HG02852 (cell line): ENCODE results near the gene ZKSCAN5.
"Not testable (repeated sequence)": the region's sequence is repeated elsewhere in the genome, so short reads cannot be mapped to it uniquely, and the experiment has no call there.

ENCODE experiments used
- ATAC-seq: cut with Tn5 transposase; IDR thresholded peaks from one replicate; pipeline ENCODE4 v1.9.1; 2021; ENCODE audit warnings: mild to moderate bottlenecking, moderate library complexity; ENCODE audit not compliant: unreplicated experiment

Gene ZKSCAN5

GRCh38 chr7:99551767-99552463, 47.5 kb downstream of the ZKSCAN5 start, which contains the start of gene FAM200A:
FAM200A (minus strand) TSS chr7:99552114; CDS start chr7:99548407, 3,707 bp downstream.
- peak; percentile 96 for ATAC-seq

- ATAC-seq = no peak
These were observed 48.6 kb downstream of the ZKSCAN5 start for GRCh38 chr7:99553039-99553438.

DNA sequence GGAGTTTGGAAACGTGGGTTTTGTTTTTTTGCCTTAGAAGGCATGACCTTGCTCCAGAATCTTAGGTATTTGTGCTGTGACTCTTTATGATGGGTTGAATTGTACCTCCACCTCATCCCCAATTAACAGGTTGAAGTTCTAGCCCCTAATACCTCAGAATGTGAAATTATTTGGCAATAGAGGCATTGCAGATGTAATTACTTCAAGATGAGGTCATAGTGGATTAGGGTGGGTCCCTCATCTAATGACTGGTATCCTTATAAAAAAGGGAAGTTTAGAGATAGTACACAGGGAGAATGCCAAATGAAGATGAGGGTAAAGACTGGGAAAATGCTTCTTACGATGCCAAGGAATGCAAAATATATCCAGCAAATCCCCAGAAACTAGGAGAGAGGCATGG, 50.5 kb downstream of the ZKSCAN5 start:
- no peak for ATAC-seq

GRCh38 chr7:99557196-99557607, 52.7 kb downstream of the ZKSCAN5 start:
- ATAC-seq = no peak

- ATAC-seq = peak; percentile 59
These were observed 53.5 kb downstream of the ZKSCAN5 start for GRCh38 chr7:99557940-99558305.

DNA sequence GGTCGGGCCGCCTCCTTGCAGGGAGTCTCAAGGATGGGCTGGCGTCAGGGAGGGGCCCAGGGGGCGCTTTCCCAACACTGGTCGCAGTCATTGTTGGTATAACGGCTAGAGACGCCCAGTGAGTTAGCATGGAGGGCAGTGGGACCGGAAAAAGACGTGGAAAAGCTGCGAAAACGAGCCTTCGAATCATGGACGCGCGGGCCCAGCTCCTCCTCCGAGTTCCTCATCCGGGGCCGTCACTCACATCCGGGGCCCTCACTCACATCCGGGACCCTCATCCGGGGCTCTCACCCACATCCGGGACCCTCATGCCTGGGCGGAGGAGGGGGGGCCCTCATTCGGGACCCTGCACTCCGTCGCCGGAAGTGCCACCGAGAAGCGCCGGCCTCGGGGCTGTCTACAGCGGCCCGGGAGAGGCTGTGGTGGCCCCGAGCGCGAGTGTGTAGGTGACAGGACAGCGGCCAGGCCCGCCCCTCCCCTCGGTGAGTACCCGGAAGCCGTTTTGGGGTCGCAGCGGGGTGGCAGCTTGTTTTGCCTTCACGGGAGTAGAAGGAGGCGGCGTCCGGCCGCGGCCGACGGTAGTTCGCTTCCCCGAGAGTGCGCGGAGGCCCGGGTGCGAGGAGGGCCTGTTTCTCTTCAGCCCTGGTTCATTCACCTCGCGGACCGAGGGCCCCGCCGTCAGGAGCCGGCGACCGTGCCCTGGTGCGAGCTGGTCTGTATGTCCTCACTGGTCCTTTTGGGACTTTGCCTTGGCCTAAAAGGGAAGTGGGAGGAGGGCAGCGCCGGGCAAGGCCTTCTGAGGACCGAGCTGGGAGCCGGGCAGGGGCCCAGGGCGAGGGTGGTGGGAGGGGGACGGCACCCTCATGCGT, 54.1 kb downstream of the ZKSCAN5 start, which contains the start of gene ZNF655:
TSS of gene ZNF655 (plus strand) at position 337 of the 869 bp plus-strand sequence. CDS start 1,918 bp downstream, outside the sequence.
- ATAC-seq = peak; percentile 85

DNA sequence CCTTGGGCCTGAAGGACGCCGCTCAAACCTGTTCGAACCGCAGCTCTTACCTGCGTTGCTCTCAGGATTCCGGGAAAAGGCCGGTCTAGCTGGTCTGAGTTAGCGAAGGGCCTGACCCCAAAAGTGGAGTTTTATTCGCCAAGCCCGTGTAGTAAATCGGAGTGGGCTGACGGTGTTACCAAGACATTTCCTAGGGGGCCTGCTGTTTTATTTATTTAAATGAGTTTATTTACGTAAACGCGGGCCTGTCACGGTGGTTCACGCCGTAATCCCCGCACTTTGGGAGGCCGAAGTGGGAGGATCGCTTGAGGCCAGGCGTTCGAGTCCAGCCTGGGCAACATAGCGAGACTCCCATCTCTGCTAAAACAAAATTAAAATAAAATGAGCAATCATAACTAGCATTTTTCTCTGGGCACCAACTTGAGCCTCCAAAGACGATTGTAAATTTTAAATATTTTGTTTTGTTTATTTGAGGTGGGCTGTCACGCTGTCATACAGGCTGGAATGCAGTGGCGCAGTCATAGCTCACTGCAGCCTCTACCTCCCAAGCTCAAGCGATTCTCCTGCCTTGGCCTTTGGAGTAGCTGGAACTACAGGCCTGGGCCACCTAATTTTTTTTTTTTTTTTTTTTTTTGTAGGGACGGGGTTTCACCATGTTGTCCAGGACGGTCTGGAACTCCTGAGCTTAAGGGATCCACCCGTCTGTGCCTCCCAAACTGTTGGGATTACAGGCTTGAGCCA, 54.9 kb downstream of the ZKSCAN5 start:
- ATAC-seq = no peak

DNA sequence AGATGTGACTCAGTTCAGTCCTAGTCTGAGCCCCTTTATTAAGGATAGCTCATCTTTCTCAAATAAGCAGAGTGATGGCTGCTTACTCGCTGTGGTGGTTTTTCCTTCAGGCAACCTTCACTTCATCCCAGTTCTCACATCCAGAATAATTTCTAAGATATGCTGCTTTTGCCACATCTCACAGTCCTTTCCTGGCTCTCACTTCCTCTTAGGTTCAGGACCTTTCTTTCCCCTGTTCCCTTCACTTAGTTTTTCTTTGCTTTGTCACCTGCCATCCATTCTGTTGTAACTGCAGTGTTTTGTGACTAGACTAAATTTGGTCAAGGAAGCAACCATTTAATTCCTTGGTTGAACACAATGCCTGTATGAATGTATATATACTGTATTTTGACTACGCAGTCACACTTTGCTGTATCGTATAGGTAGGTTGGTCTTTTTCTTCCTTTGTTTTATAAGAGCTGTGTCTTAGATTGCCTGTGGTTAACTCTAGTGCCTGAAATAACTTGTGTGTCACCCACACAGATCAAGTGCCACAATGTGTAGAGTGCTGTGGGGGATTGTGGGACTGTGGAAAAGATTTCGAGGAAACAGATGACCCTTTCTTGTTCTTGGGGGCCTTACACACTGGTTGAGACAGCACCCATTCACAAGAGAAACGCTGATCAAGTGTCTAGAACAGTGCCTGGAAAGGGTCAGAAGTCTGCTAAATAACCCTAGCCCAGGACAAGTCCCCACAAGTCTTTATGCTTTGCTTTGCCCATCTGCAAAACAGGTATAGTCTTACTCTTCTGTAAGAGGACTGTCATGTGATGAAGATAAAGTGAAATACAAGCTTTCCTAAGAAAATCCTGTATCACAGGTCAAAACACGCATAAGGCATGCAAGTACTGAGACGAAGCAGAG, 56.6 kb downstream of the ZKSCAN5 start:
- no peak for ATAC-seq

DNA sequence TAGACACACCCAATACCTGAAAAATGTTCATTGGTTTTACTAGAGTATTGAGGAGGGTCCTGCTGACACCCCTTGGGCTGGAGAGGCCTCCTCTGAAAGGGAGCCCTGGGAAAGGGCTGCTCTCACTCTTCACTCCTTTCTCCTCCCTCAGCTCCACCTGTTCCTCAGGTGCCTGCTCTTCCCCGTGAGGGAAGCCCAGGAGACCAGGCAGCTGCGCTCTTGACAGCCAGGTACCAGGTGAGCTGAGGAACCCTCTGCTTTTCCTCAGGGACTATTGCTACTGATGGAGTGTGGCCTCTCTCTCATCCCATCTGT, 57.2 kb downstream of the ZKSCAN5 start:
- no peak for ATAC-seq

- ATAC-seq = no peak
These were observed 57.8 kb downstream of the ZKSCAN5 start for GRCh38 chr7:99562114-99562784.

DNA sequence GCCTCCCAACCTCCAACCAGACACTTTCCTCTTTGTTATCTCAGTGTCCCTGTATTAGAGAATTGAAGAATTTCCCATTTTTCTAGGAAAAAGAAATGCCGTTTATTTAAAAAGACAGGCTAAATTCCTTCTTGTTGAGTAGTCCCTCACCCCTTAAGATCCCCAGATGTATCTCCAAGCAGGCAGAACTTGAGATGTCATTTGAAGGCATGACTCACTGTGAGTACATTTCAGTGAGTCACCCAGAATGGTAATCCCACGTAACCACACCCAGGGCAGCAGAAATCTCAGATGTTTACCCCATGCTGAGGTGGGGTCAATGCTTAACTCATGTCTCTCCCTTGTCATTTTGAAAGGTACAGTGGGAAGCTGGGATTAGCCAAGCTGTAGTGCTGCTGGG, 58.4 kb downstream of the ZKSCAN5 start:
- no peak for ATAC-seq

DNA sequence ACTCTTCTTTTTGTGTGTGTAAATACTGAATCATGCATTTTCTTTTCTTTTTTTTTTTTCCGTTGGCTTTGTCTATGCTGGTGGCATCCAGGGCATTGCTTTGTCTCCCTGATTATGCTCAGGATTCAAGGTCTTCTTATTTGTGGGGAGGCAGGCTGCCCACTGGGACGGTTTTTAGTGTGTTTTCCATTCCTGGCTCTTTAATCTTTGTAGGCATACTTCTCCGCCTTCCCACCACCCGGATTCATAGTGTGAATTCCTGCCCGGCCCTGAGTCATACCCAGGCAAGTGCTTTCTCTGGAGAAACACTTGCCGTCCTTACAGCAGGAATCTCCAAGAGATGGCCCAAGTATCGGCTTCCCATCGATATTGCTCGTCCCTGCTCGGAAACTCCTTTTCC, 59.2 kb downstream of the ZKSCAN5 start:
- no peak for ATAC-seq

- not testable (repeated sequence) for ATAC-seq
These were observed 64.3 kb downstream of the ZKSCAN5 start for GRCh38 chr7:99568770-99569169.

DNA sequence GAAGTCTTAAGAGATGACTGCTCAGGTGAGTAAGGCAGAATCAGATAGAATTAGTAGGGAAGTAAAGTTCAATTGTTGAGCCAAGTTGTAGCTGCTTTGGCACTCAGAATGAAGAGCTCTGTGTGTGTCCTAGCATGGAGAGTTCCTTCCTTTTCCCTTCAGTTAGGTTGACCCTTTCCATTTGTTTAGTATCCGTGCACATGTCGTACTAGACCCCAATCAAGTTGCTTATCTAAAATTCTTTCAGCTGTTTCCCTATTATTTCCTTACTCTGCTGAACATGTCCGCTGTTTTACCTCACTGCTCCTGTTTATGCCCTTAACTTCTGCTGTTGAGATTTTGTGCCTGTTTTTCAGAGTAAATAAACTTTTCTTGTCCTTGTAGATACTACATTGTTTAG, 67.3 kb downstream of the ZKSCAN5 start:
- ATAC-seq = no peak

DNA sequence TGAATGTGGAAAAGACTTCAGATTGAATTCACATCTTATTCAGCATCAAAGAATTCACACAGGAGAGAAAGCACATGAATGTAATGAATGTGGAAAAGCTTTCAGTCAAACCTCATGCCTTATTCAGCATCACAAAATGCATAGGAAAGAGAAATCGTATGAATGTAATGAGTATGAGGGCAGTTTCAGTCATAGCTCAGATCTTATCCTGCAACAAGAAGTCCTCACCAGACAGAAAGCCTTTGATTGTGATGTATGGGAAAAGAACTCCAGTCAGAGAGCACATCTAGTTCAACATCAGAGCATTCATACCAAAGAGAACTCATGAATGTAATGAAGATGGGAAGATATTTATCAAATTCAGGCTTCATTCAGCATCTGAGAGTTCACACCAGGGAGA, 68.8 kb downstream of the ZKSCAN5 start:
- no peak for ATAC-seq

DNA sequence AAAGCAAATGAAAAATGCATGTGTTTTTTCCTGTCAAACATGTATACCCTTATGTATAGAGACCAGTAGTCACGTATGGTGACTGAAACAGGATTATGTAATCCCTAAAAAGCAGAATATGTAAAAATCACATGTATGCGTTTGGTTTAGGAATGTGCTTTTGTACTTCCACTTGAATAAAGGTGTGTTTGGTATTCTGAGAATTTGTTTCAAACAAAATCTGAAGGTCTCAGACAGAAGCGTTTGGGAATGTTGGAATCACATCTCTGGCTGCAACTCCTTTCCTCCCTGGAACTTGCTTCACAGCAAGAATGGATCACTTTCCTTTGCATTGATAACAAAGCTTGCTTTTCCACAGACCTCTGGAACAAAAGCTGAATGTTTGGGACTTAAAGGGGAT, 71.8 kb downstream of the ZKSCAN5 start:
- no peak for ATAC-seq

DNA sequence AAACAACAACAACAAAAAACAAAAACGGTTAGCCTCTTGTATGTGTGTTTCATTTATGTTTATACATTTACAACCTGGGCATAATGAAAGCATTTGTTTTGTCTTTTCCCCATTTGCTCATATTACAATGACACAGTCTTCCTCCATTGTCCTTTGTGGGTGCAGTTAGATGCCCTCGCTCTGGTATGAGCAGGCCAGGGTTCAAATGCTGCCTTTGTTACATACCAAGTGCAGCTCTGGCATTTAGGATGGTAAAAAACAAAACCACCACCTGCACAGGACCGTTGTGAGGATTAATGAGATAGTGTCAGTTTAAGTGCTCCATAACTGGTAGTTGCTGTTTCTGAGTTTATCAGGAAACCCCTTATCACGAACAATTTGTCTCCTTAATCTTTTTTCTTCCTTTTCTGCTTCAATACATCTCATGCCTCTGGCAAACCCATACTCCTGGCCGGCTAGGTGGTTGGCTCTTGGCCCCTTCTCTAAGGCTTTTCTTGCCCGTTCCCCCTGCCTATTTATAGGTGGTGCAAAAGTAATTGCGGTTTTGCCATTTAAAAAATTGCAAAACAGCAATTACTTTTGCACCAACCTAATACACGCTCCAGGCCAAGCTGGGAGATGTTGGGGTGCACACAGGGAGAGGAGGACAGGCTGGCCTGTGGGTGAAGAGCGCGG, 75.0 kb downstream of the ZKSCAN5 start:
- ATAC-seq = no peak

DNA sequence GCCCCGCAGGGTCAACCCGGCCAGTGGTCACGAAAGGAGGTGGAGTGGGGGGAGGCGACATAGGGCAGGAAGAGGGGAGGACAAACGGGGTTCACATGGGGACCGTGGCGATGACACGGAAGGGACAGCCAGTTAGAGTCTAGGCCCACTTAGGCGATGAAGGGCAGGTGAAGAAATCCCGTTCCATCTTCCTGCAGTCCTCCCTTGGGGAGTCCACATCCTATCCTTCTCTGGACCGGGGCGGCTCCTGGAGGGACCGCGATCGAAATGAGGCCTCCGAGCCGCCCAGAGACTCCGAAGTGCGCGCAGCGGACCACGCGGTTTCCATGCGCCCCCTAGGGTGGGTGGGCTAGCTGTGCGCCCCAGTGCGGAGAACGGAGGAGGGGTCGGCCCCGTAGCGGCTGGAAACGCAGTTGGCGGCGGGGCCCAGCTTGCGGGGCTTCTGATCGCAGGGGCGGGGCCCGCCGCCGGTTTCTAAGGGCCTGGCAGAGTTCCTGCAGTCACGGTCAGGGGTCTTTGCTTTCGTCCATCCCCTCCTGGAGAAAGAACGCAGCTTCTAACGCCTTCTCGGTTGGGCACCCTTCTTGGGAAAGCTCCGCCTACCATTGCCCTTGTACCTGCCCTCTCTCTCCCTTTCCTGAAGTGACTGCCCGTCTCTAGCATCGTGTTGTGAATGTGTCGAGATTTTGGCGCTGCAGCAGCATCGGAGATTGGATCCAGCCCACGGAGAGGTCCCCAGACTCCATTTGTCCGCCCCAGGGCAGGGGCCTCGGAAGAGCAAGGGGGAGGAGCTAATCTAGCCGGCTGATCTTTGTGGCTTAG, 75.7 kb downstream of the ZKSCAN5 start:
- ATAC-seq = no peak
